Posterior vena cava (tissue), 2 donors: ENCODE data around the gene THAP8. TPM values are rescaled to one million over a fixed set of nuclear protein-coding genes. Genes with fewer than 3 reads are reported as not detected.

Experiments
- total RNA-seq, 2 donors: library from RNA; stranded (reverse); fragmentation: NEBNext Ultra II Directional; extraction: Animal tissue kit (Norgen Biotek cat#: 25700); gene quantifications; one replicate each; pipeline ENCODE4 v1.2.1, GENCODE V29; 2021
- donor health status: DM: yes; HTN: yes; CAD: no.
- donor health status: DM: yes; HTN: yes; CAD: no.

THAP8 gene
- total RNA-seq, 2 donors from 2014 or later: 2.9 to 3.7 TPM

Other genes with a start within 250 kb of the THAP8 start
- not detected for gene PRODH2, start 241.4 kb downstream of the THAP8 start, total RNA-seq
- not detected for gene NPHS1, start 201.8 kb downstream of the THAP8 start, total RNA-seq
- gene KIRREL2, start 197.4 kb downstream of the THAP8 start, total RNA-seq: not detected
- 1 to 10 TPM; 3.9 to 7.3 TPM for gene APLP1, start 185.7 kb downstream of the THAP8 start, total RNA-seq
- gene NFKBID, start 153.7 kb downstream of the THAP8 start, total RNA-seq: 10 to 100 TPM in 1 of 2 donors, 1 to 10 TPM in 1; 7.9 to 10.3 TPM
- 10 to 100 TPM; 12.4 to 13.4 TPM for gene HCST, start 151.8 kb downstream of the THAP8 start, total RNA-seq
- gene TYROBP, start 146.0 kb downstream of the THAP8 start, total RNA-seq: 10 to 100 TPM; 58.8 to 96.5 TPM
- gene LRFN3, start 117.9 kb downstream of the THAP8 start, total RNA-seq: 10 to 100 TPM; 13.3 to 14.2 TPM
- 10 to 100 TPM; 11.2 to 13.3 TPM for gene SDHAF1, start 59.1 kb downstream of the THAP8 start, total RNA-seq
- under 1 TPM; 0.24 to 0.93 TPM for gene SYNE4, start 45.5 kb downstream of the THAP8 start, total RNA-seq
- gene ALKBH6, start 40.1 kb downstream of the THAP8 start, total RNA-seq: 10 to 100 TPM; 10.8 to 14.4 TPM
- 10 to 100 TPM; 30.4 to 32.0 TPM for gene CLIP3, start 21.4 kb downstream of the THAP8 start, total RNA-seq
- gene WDR62, start 612 bp upstream of the THAP8 start, total RNA-seq: under 1 TPM; 0.37 to 0.71 TPM
- gene OVOL3, start 56.9 kb upstream of the THAP8 start, total RNA-seq: not detected
- gene POLR2I, start 60.6 kb upstream of the THAP8 start, total RNA-seq: 10 to 100 TPM; 43.9 to 47.6 TPM
- gene TBCB, start 61.2 kb upstream of the THAP8 start, total RNA-seq: 100 to 1,000 TPM; 133 to 141 TPM
- gene CAPNS1, start 85.8 kb upstream of the THAP8 start, total RNA-seq: 100 to 1,000 TPM; 586 to 597 TPM
- gene COX7A1, start 98.2 kb upstream of the THAP8 start, total RNA-seq: 100 to 1,000 TPM; 232 to 242 TPM
- gene ZNF565, start 160.4 kb upstream of the THAP8 start, total RNA-seq: 1 to 10 TPM; 5.2 to 5.3 TPM
- gene ZNF146, start 160.8 kb upstream of the THAP8 start, total RNA-seq: 10 to 100 TPM; 40.2 to 41.7 TPM